Sigmoid colon (tissue), 7 donors: ENCODE results near the gene PRSS22. TPM values are rescaled to one million over a fixed set of nuclear protein-coding genes. Genes with fewer than 3 reads are reported as not detected.

Experiments used
- DNase-seq: peaks from one replicate; pipeline ENCODE4 v3.0.0-alpha.2; 2019
- H3K27ac ChIP-seq, 4 donors: fragments of 200-600 bp; sonication (generic); one replicate each; pipeline ENCODE4 v1.5.1; 2016 to 2019; ENCODE audit warnings: mild to moderate bottlenecking in 1 of 4
- H3K27me3 ChIP-seq, 3 donors: fragments of 200-600 bp; sonication (generic); one replicate each; pipeline ENCODE4 v1.5.1; 2019; ENCODE audit warnings: mild to moderate bottlenecking in 1 of 3
- H3K36me3 ChIP-seq, 4 donors: fragments of 200-600 bp; sonication (generic); one replicate each; pipeline ENCODE4 v1.5.1; 2016 to 2019
- H3K4me1 ChIP-seq, 4 donors: fragments of 200-600 bp; sonication (generic); one replicate each; pipeline ENCODE4 v1.5.1; 2017 to 2019
- H3K4me3 ChIP-seq, 4 donors: fragments of 200-600 bp; sonication (generic); one replicate each; pipeline ENCODE4 v1.5.1; 2017 to 2019; ENCODE audit warnings: mild to moderate bottlenecking in 2 of 4, moderate library complexity in 1 of 4
- H3K9me3 ChIP-seq, 4 donors: fragments of 200-600 bp in 3 of 4; sonication (generic) in 3 of 4; one replicate each; pipeline versions ENCODE4 v1.5.1 to v1.6.1; 2013 to 2019
- CTCF ChIP-seq, 4 experiments: fragments of 450-650 bp in 3 of 4; fragments of 200-600 bp in 1 of 4; IDR thresholded peaks; one replicate each; pipeline ENCODE4 v1.5.1; 2016 to 2019; ENCODE audit warnings: antibody characterized with exemption in 4 of 4, mild to moderate bottlenecking in 3 of 4, moderate library complexity in 2 of 4
- EP300 ChIP-seq, 4 donors: sonication (generic); formaldehyde crosslinking; IDR thresholded peaks; one replicate each; pipeline ENCODE4 v1.6.1; 2017; ENCODE audit warnings: antibody characterized with exemption in 4 of 4
- POLR2A ChIP-seq, 2 donors: fragments of 450-650 bp; IDR thresholded peaks; one replicate each; pipeline ENCODE4 v1.6.1; 2016; ENCODE audit warnings: antibody characterized with exemption in 2 of 2, mild to moderate bottlenecking in 2 of 2, moderate library complexity in 2 of 2
- POLR2AphosphoS5 ChIP-seq, 4 donors: sonication (generic); formaldehyde crosslinking; IDR thresholded peaks; one replicate each; pipeline ENCODE4 v1.6.1; 2017; ENCODE audit warnings: antibody characterized with exemption in 4 of 4
- WGBS, 2 donors: extraction: QIAGEN DNeasy Blood & Tissue Kit; methylation state at CpG; one replicate each; pipeline ENCODE4 v1.1.7; 2013; 5-methylcytosine and 5-hydroxymethylcytosine counted together
- intact Hi-C: fragments of 100-400 bp; cut with DNase I; formaldehyde crosslinking; loops from one replicate; pipeline ENCODE4 v1.15.1; 2023
- polyA plus RNA-seq, 3 donors: library from polyadenylated mRNA; stranded (reverse); fragments of 200-250 nt; gene quantifications; one replicate each; pipeline ENCODE4 v1.2.3, GENCODE V29; 2013
- total RNA-seq, 4 donors: library from RNA; depleted of rRNA; stranded (reverse); fragments of >200 nt; gene quantifications; one replicate each; pipeline ENCODE4 v1.1.0, GENCODE V29; 2016
- donor health status: healthy with polysubstance abuse.
- donor health status: Bipolar disorder and iron deficiency.
- donor health status: healthy.

Gene PRSS22
- total and polyA plus RNA-seq, 7 donors = 20.8 TPM; not detected in 6

- H3K36me3 ChIP-seq = peaks cover 0 to 35% (median 8%) of the 10 kb centered on the region in 4 donors
- no peak for DNase-seq
- WGBS, 2 donors = 71 to 90% methylated on average over 13 of the region's 13 CpGs
- intact Hi-C loops = no loop called here
- no peak for TF ChIP-seq CTCF (IDR thresholded peaks at IDR 0.05)
- no peak for TF ChIP-seq POLR2AphosphoS5 (IDR thresholded peaks at IDR 0.05)
- no peak for TF ChIP-seq EP300 (IDR thresholded peaks at IDR 0.05)
- TF ChIP-seq POLR2A (IDR thresholded peaks at IDR 0.05) = no peak
- H3K27me3 ChIP-seq = no peaks in the 10 kb centered on the region
- H3K4me1 ChIP-seq = peaks cover 0 to 8% (median 6%) of the 10 kb centered on the region in 4 donors
- no peak overlapping the region for H3K4me3 ChIP-seq
- H3K27ac ChIP-seq = no peak overlapping the region
- no peaks in the 10 kb centered on the region for H3K9me3 ChIP-seq
Measured at GRCh38 chr16:2899564-2900072, 41.6 kb upstream of the PRSS22 start.

- no peak overlapping the region for H3K27ac ChIP-seq
- intact Hi-C loops = no loop called here
- 68 to 81% methylated on average over 10 of the region's 10 CpGs for WGBS, 2 donors
- H3K4me1 ChIP-seq = peaks cover 0 to 6% (median 5%) of the 10 kb centered on the region in 4 donors
- H3K27me3 ChIP-seq = no peaks in the 10 kb centered on the region
- DNase-seq = no peak
- no peaks in the 10 kb centered on the region for H3K9me3 ChIP-seq
- TF ChIP-seq CTCF (IDR thresholded peaks at IDR 0.05) = no peak
- TF ChIP-seq POLR2AphosphoS5 (IDR thresholded peaks at IDR 0.05) = no peak
- no peak for TF ChIP-seq POLR2A (IDR thresholded peaks at IDR 0.05)
- TF ChIP-seq EP300 (IDR thresholded peaks at IDR 0.05) = no peak
- no peak overlapping the region for H3K4me3 ChIP-seq
- peaks cover 0 to 35% (median 8%) of the 10 kb centered on the region in 4 donors for H3K36me3 ChIP-seq
Measured at GRCh38 chr16:2898831-2899563, 41.0 kb upstream of the PRSS22 start.

GRCh38 chr16:2897110-2897509, 39.1 kb upstream of the PRSS22 start:
- no peak for TF ChIP-seq POLR2A (IDR thresholded peaks at IDR 0.05)
- TF ChIP-seq CTCF (IDR thresholded peaks at IDR 0.05) = no peak
- no peak for TF ChIP-seq POLR2AphosphoS5 (IDR thresholded peaks at IDR 0.05)
- no peak for TF ChIP-seq EP300 (IDR thresholded peaks at IDR 0.05)
- H3K36me3 ChIP-seq = peaks cover 0 to 35% (median 8%) of the 10 kb centered on the region in 4 donors
- 68 to 86% methylated on average over 7 of the region's 7 CpGs for WGBS, 2 donors

GRCh38 chr16:2896480-2897010, 38.6 kb upstream of the PRSS22 start:
- H3K4me3 ChIP-seq = no peak overlapping the region
- WGBS, 2 donors = 96 to 97% methylated on average over 19 of the region's 19 CpGs
- no peak for DNase-seq
- peaks cover 0 to 35% (median 8%) of the 10 kb centered on the region in 4 donors for H3K36me3 ChIP-seq
- H3K27me3 ChIP-seq = no peaks in the 10 kb centered on the region
- no peak for TF ChIP-seq POLR2A (IDR thresholded peaks at IDR 0.05)
- no peak for TF ChIP-seq POLR2AphosphoS5 (IDR thresholded peaks at IDR 0.05)
- no peak for TF ChIP-seq CTCF (IDR thresholded peaks at IDR 0.05)
- H3K27ac ChIP-seq = no peak overlapping the region
- intact Hi-C loops = no loop called here
- H3K9me3 ChIP-seq = no peaks in the 10 kb centered on the region
- H3K4me1 ChIP-seq = no peaks in the 10 kb centered on the region

More at GRCh38 chr16:2897110-2897509, 39.1 kb upstream of the PRSS22 start:
- no peak for DNase-seq
- H3K4me1 ChIP-seq = no peaks in the 10 kb centered on the region
- no peak overlapping the region for H3K27ac ChIP-seq
- no peak overlapping the region for H3K4me3 ChIP-seq
- no peaks in the 10 kb centered on the region for H3K9me3 ChIP-seq
- intact Hi-C loops = no loop called here
- no peaks in the 10 kb centered on the region for H3K27me3 ChIP-seq
